ENCODE data around the gene ID4. TPM values are rescaled to one million over a fixed set of nuclear protein-coding genes. Genes with fewer than 3 reads are reported as not detected.

Gene ID4
- total RNA-seq, 1 experiment from 2014 or later, result 4.3 TPM

GRCh38 chr6:19857139-19857538 lies 20.0 kb downstream of the ID4 start:
- no peak for DNase-seq (ENCODE audit: low spot score)

DNA sequence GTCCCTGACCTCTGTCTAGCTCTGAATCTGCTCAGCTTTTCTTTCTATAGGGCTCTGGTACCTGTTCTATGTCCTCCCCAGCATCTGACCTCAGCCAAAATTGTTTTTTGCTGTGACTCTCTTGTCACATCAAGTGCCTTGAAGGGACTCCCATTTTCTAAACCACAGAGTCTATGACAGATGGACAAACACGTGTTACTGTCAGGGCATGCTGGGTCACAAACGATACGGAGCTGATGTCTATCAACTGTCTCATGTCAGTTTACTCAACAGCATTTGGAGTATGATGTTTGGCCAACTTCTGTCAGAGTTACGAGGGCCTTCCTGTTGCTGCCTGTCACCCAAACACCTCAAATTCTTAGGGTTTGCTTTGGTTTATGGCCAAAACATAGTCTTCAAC lies 20.5 kb downstream of the ID4 start:
- DNase-seq (ENCODE audit: low spot score), result no peak

DNA sequence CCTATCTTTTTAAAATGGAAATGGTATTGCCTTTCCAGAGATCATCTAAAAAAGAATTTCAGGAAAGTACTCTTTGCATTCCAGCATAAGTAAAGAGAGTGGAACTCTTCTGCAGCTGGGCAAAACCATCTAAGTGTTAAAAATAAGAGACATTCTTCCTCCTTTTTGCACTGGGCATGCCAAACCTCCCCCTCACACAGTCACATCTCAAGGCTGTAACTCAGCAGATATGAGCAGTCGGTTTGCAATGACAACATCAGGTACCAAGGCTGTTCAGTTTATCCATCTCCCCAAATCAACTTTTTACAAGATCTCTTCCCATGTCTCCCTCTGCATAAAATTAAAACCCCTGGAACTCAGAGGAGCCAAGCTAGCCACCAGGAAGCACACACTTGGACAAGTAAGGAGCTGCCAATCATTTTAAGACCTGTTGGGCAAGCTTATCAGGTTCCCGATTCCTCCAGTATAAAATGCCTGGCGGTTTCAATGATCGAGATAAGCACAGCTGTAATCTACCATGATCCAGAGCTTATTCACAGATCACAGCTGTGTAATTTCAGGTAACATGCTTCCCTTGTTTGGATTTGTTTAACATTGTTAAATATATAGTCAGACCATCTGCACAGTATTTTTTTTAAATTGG lies 23.2 kb downstream of the ID4 start:
- DNase-seq (ENCODE audit: low spot score), result no peak

GRCh38 chr6:19864285-19864684 lies 27.1 kb downstream of the ID4 start:
- no peak for DNase-seq (ENCODE audit: low spot score)

GRCh38 chr6:19865178-19865577 lies 28.0 kb downstream of the ID4 start:
- DNase-seq (ENCODE audit: low spot score), result no peak

GRCh38 chr6:19866173-19866984 lies 29.2 kb downstream of the ID4 start:
- no peak for DNase-seq (ENCODE audit: low spot score)

GRCh38 chr6:19866985-19867627 lies 29.9 kb downstream of the ID4 start:
- peak; percentile 44 for DNase-seq (ENCODE audit: low spot score)

GRCh38 chr6:19869464-19869863 lies 32.3 kb downstream of the ID4 start:
- no peak for DNase-seq (ENCODE audit: low spot score)

DNA sequence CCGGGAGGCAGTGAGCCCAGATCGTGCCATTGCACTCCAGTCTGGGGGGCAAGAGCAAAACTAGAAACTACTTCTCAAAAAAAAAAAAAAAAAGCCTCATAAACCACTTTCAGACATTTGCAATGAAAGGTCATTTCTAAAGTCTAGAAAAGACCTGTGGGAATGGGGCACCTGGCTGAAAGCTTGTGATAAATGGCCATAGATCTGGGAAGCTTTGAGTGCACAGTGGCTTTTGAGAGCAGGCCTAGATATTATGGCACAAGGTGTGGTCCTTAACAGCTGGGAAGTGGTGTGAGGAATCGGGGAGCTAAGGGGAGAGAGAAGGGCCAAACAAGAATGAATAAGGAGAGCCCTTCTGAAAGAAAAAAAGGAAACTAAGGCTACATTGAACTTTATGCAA lies 33.2 kb downstream of the ID4 start:
- DNase-seq (ENCODE audit: low spot score), result no peak

- DNase-seq (ENCODE audit: low spot score), result peak; percentile 46
Observed at GRCh38 chr6:19873031-19873430, 35.9 kb downstream of the ID4 start.

GRCh38 chr6:19876672-19877071 lies 39.5 kb downstream of the ID4 start:
- DNase-seq (ENCODE audit: low spot score), result no peak

- DNase-seq (ENCODE audit: low spot score), result no peak
Observed at GRCh38 chr6:19879663-19880062, 42.5 kb downstream of the ID4 start.

GRCh38 chr6:19880066-19880465 lies 42.9 kb downstream of the ID4 start:
- DNase-seq (ENCODE audit: low spot score), result no peak

DNA sequence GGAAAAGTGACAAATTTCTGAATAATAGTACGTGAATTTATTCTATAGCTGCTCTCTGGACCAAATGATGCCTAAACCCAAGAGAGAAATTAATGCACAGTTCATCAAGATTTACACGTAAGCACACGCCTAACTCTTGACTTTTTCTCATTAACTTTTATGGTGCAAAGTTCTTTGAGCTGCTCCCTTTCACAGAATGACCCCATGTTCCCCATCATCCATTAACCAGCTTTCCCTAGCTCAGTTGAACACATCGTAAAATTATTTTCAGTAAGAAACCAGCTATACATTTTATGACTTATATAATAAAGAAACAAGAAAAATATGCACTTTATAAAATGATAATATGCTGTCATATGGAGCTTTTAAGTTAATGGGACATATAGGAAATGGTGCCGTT lies 54.3 kb downstream of the ID4 start:
- no peak for DNase-seq (ENCODE audit: low spot score)

All from H4 (cell line).